Measurements from ENCODE around the gene ARPC1B. TPM values are rescaled to one million over a fixed set of nuclear protein-coding genes. Genes with fewer than 3 reads are reported as not detected.
A peak's percentile ranks its signal among the peaks of the same experiment; 100 is the strongest.

ARPC1B gene
- total and polyA plus RNA-seq, 9 of the 15 experiments (the other 6 are each of a cell fraction or from before 2014, with no cell fraction given): 6.7 to 357 (median 211) TPM

DNA sequence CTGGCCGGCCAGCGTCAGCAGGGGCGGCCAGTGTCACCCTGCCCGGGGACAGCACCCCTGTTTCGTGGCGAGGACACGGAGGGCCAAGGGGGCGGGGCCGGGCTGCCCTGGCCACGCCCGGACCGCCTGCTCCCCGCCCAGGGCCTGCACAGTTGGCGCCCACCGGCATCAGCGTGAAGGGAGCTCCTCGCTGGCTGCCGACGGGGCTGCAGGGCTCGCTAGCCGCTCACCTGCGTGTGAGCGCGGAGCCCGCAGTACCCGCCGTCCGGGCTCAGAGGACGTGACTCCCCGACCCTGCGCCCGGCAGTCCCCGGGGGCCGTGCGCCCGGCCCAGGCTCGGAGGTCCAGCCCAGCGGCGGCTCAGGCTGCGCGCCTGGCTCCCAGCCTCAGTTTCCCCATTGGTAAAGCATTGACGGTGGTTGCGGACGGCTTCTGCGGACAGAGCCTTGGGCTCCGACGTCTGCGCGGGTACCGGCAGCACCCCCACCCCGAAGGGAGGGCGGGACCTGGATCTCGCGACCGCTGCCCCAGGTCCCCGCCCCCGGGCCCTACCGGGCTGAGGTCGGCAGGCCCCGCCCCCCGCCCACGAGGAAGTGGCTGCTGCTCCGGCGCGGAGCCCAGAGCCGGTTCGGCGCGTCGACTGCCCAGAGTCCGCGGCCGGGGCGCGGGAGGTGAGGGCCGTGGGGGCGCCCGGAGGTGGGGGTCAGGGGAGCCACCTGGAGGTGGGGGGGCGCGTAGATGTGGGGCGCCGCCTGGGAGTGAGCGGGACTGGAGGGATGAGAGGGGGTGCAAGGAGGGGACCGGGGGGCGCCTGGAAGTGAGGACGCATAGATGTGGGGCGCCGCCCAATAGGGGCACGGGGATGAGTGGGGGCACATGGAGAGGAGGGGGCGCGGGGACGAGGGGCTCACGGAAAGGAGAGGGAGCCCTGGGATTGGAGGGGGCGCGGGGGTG, at the start of gene ARPC1B (continued):
- TF ChIP-seq, protein P1, sequence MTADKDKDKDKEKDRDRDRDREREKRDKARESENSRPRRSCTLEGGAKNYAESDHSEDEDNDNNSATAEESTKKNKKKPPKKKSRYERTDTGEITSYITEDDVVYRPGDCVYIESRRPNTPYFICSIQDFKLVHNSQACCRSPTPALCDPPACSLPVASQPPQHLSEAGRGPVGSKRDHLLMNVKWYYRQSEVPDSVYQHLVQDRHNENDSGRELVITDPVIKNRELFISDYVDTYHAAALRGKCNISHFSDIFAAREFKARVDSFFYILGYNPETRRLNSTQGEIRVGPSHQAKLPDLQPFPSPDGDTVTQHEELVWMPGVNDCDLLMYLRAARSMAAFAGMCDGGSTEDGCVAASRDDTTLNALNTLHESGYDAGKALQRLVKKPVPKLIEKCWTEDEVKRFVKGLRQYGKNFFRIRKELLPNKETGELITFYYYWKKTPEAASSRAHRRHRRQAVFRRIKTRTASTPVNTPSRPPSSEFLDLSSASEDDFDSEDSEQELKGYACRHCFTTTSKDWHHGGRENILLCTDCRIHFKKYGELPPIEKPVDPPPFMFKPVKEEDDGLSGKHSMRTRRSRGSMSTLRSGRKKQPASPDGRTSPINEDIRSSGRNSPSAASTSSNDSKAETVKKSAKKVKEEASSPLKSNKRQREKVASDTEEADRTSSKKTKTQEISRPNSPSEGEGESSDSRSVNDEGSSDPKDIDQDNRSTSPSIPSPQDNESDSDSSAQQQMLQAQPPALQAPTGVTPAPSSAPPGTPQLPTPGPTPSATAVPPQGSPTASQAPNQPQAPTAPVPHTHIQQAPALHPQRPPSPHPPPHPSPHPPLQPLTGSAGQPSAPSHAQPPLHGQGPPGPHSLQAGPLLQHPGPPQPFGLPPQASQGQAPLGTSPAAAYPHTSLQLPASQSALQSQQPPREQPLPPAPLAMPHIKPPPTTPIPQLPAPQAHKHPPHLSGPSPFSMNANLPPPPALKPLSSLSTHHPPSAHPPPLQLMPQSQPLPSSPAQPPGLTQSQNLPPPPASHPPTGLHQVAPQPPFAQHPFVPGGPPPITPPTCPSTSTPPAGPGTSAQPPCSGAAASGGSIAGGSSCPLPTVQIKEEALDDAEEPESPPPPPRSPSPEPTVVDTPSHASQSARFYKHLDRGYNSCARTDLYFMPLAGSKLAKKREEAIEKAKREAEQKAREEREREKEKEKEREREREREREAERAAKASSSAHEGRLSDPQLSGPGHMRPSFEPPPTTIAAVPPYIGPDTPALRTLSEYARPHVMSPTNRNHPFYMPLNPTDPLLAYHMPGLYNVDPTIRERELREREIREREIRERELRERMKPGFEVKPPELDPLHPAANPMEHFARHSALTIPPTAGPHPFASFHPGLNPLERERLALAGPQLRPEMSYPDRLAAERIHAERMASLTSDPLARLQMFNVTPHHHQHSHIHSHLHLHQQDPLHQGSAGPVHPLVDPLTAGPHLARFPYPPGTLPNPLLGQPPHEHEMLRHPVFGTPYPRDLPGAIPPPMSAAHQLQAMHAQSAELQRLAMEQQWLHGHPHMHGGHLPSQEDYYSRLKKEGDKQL (CRISPR knock-in tag; IDR thresholded peaks at IDR 0.05; ENCODE audit: borderline replicate concordance): no peak
- TF ChIP-seq ZNF780A (CRISPR knock-in tag; IDR thresholded peaks at IDR 0.05): no peak
- TF ChIP-seq ZNF696 (CRISPR knock-in tag; conservative IDR thresholded peaks at IDR 0.05): no peak
- no peak for TF ChIP-seq DIDO1 (tag; IDR thresholded peaks at IDR 0.05; ENCODE audit: low read depth)
- TF ChIP-seq TRIM24 (IDR thresholded peaks at IDR 0.05): 0 out of 4 replicates have a peak, but pooled peaks of 1 of the 2 experiments have one; percentile 25
- no peak for TF ChIP-seq HMG20B (CRISPR knock-in tag; IDR thresholded peaks at IDR 0.05)
- peak; percentile 57; the same call in 1 of the 2 replicates for TF ChIP-seq AFF4 (CRISPR knock-in tag; IDR thresholded peaks at IDR 0.05)
- no peak for TF ChIP-seq ZFPM2 (CRISPR knock-in tag; IDR thresholded peaks at IDR 0.05)
- no peak for TF ChIP-seq HDAC3 (IDR thresholded peaks at IDR 0.05; ENCODE audit: borderline replicate concordance, partially characterized antibody)
- no peak; the same call in 1 of the 2 replicates for TF ChIP-seq JUND (IDR thresholded peaks at IDR 0.05; ENCODE audit: borderline replicate concordance, low read depth, low read length)
- no peak for TF ChIP-seq JUND (tag; IDR thresholded peaks at IDR 0.05; ENCODE audit: borderline replicate concordance, low read depth, low read length)
- no peak for TF ChIP-seq ZNF217 (CRISPR knock-in tag; IDR thresholded peaks at IDR 0.05)
- TF ChIP-seq NR2C2 (CRISPR knock-in tag; IDR thresholded peaks at IDR 0.05): 0 out of 2 replicates have a peak, but pooled peaks have one; percentile 27
- peak; percentile 75 for TF ChIP-seq NR2C2 (tag; IDR thresholded peaks at IDR 0.05)
- no peak for TF ChIP-seq SMARCB1 (IDR thresholded peaks at IDR 0.05; ENCODE audit: insufficient read length, low read depth)
- peak; percentile 37 to 77 for TF ChIP-seq MAZ (CRISPR knock-in tag; conservative IDR thresholded peaks at IDR 0.05 in 1 of 2, IDR thresholded peaks at IDR 0.05 in 1 of 2)

All from K562 (cell line).